Calu3 (cell line): ENCODE data around the gene CLK3. TPM values are rescaled to one million over a fixed set of nuclear protein-coding genes. Genes with fewer than 3 reads are reported as not detected.

Experiments
- BruUV-seq: library from RNA; stranded (reverse); fragments of 400-500 nt; replicated peaks from 2 replicates; lab custom pipeline; 2021; lab: Mats Ljungman, UMichigan
- CTCF ChIA-PET: fragments of 300-600 bp; sonication (Branson Sonifier 250); formaldehyde crosslinking; loops from one replicate; lab custom pipeline; 2022; ENCODE audit warnings: antibody characterized with exemption; lab: Charles Lee
- DNase-seq: peaks from one replicate; pipeline ENCODE4 v3.0.0; 2022
- H3K27ac Mint-ChIP-seq: one replicate; pipeline ENCODE4 v1.8.0; 2022; ENCODE audit warnings: mixed read lengths; ENCODE audit not compliant: unreplicated experiment
- H3K27me3 Mint-ChIP-seq: one replicate; pipeline ENCODE4 v1.8.0; 2022; ENCODE audit warnings: mixed read lengths; ENCODE audit not compliant: unreplicated experiment
- H3K36me3 Mint-ChIP-seq: one replicate; pipeline ENCODE4 v1.8.0; 2022; ENCODE audit warnings: mild to moderate bottlenecking, moderate library complexity, mixed read lengths; ENCODE audit not compliant: insufficient read depth, unreplicated experiment
- H3K4me1 Mint-ChIP-seq: one replicate; pipeline ENCODE4 v1.8.0; 2022; ENCODE audit warnings: mild to moderate bottlenecking, low read depth, mixed read lengths; ENCODE audit not compliant: unreplicated experiment
- H3K4me3 Mint-ChIP-seq: one replicate; pipeline ENCODE4 v1.8.0; 2022; ENCODE audit warnings: mild to moderate bottlenecking, low read depth, moderate library complexity, mixed read lengths; ENCODE audit not compliant: unreplicated experiment
- H3K9me3 Mint-ChIP-seq: one replicate; pipeline ENCODE4 v1.8.0; 2022; ENCODE audit warnings: low read depth, mixed read lengths; ENCODE audit not compliant: unreplicated experiment
- intact Hi-C: fragments of 100-400 bp; cut with micrococcal nuclease; formaldehyde crosslinking; loops from one replicate; pipeline ENCODE4 v1.10.0; 2022; ENCODE audit not compliant: unreplicated experiment
- total RNA-seq: library from RNA; stranded (reverse); gene quantifications from 2 replicates; pipeline ENCODE4 v1.2.3, GENCODE V29; 2022
- TF ChIP-seq, protein P1 (sequence below): fragments of 200-600 bp; IDR thresholded peaks from one replicate; pipeline ENCODE4 v1.8.0; 2022; ENCODE audit warnings: antibody characterized with exemption; ENCODE audit not compliant: unreplicated experiment

Gene CLK3
- total RNA-seq, 1 experiment from 2014 or later: 93.5 TPM

DNA sequence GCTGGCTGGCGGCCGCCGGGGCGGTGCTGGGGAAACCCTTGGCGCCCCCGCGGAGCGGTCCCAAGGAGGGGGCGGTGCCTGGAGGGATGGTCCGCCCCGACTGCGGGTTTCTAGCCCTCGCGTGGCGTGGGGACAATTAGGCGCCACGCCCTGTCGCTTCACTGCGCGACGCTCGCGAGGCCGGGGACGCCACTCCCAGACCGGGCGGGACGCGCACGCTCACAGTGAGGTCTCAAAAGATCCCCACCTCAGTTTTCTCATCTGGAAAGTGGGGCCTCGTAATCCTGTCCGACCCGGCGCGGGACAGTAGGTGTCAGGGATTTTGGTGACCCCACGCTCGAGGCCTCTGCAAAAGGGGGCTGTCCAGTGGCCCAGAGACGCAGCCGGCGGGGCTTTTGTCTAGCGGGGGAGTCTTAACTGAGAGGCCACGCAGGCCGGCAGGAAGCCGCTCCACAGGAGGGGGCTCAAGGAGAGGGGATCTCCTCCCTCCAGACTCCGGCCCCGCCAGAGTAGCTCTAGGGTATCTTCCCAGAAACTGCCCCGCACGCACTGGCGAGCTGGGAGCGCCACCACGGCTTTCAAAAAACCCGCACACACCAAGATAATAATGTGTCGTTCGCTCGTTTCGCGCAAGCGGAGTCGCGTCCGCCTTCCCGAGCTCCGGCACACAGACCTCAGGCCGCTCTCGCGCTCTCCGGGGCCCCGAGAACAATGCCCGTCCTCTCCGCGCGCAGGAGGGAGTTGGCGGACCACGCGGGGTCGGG is 710 bp upstream of the CLK3 start:
- H3K27ac Mint-ChIP-seq: peak overlapping the region; percentile 67
- intact Hi-C loops: loop anchor here (5.0 kb wide), 1 partner anchor 68 kb away; no protein-coding TSS in a partner anchor
- H3K4me1 Mint-ChIP-seq: peaks cover 18% of the 10 kb centered on the region
- H3K36me3 Mint-ChIP-seq: peaks cover 43% of the 10 kb centered on the region
- CTCF ChIA-PET: interaction anchor here (0.6 to 1.7 kb wide), 2 partner anchors 59 to 156 kb away, joined by 4 to 6 read pairs; no protein-coding TSS in a partner anchor
- peaks cover 37% of the 10 kb centered on the region for H3K27me3 Mint-ChIP-seq
- BruUV-seq: TSS peak; percentile 89
- TF ChIP-seq, protein P1, sequence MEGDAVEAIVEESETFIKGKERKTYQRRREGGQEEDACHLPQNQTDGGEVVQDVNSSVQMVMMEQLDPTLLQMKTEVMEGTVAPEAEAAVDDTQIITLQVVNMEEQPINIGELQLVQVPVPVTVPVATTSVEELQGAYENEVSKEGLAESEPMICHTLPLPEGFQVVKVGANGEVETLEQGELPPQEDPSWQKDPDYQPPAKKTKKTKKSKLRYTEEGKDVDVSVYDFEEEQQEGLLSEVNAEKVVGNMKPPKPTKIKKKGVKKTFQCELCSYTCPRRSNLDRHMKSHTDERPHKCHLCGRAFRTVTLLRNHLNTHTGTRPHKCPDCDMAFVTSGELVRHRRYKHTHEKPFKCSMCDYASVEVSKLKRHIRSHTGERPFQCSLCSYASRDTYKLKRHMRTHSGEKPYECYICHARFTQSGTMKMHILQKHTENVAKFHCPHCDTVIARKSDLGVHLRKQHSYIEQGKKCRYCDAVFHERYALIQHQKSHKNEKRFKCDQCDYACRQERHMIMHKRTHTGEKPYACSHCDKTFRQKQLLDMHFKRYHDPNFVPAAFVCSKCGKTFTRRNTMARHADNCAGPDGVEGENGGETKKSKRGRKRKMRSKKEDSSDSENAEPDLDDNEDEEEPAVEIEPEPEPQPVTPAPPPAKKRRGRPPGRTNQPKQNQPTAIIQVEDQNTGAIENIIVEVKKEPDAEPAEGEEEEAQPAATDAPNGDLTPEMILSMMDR: no peak
- DNase-seq: peak; percentile 85
- H3K4me3 Mint-ChIP-seq: peak overlapping the region; percentile 86
- H3K9me3 Mint-ChIP-seq: no peaks in the 10 kb centered on the region

DNA sequence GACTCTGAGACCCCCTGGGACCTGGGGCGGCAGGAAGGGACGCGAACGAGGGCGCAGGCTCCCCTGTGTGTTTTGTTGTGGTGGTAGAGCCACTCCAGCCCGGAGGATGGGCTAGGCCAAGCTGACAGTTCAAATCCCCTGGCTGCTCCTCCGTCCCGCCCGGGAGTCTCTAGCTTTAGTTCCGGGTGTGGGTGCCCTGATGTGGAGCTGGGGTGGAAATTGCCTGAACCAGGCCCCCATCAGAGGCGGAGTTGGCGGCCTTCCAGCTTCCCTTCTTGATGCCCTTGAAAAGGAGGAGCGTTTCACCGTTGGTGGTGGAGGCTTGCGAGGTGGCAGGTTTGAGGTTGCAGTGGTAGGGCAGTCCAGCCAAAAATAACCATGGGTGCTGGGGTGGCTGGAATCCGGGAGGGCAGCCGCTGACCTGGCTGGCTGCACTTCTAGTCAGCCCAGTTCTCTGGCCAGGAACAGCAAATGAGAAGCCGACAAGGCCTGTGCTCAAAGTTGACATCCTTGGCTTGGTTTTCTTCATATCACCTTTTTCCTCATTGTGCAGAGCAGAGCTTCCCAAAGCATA is 817 bp downstream of the CLK3 start:
- Mint-ChIP-seq H3K27ac (peak overlapping the region; percentile 82), H3K36me3 (peaks cover 59% of the 10 kb centered on the region), H3K4me3 (peak overlapping the region; percentile 86), H3K9me3 (no peaks in the 10 kb centered on the region), H3K4me1 (peaks cover 26% of the 10 kb centered on the region), H3K27me3 (peaks cover 23% of the 10 kb centered on the region)
- CTCF ChIA-PET: interaction anchor here (0.7 to 1.7 kb wide), 3 partner anchors 10 to 155 kb away, joined by 3 to 4 read pairs (median 3); no protein-coding TSS in a partner anchor
- no TSS peak for BruUV-seq
- peak; percentile 71 for DNase-seq
- intact Hi-C loops: no loop called here
- TF ChIP-seq, protein P1: no peak

DNA sequence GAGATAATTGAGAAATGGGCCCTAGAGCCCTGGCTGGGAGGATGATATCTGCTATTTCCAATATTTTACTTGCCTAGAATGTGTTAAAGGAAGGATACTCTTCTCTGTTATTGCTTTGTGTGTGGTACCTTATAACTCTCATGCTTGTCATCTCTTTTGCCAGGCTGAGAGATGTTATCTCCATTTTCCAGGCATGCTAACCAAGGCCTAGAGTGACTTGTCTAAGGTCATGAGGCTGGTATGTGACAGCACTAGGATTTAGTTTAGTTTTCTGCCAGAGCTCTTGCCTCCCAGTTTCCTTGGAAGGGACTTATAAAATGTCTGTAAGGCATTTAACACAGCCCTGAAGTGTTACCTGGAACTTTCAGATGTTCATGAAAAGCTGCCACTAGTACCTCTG is 1.4 kb downstream of the CLK3 start:
- intact Hi-C loops: no loop called here
- Mint-ChIP-seq H3K4me3 (peak overlapping the region; percentile 86), H3K27ac (peak overlapping the region; percentile 82), H3K27me3 (peaks cover 18% of the 10 kb centered on the region), H3K9me3 (no peaks in the 10 kb centered on the region), H3K36me3 (peaks cover 64% of the 10 kb centered on the region), H3K4me1 (peaks cover 26% of the 10 kb centered on the region)
- DNase-seq: no peak
- no TSS peak for BruUV-seq
- TF ChIP-seq, protein P1: no peak
- CTCF ChIA-PET: interaction anchor here (0.7 to 0.9 kb wide), 2 partner anchors 19 to 77 kb away, joined by 3 read pairs; partner anchors contain the start of gene ARID3B

DNA sequence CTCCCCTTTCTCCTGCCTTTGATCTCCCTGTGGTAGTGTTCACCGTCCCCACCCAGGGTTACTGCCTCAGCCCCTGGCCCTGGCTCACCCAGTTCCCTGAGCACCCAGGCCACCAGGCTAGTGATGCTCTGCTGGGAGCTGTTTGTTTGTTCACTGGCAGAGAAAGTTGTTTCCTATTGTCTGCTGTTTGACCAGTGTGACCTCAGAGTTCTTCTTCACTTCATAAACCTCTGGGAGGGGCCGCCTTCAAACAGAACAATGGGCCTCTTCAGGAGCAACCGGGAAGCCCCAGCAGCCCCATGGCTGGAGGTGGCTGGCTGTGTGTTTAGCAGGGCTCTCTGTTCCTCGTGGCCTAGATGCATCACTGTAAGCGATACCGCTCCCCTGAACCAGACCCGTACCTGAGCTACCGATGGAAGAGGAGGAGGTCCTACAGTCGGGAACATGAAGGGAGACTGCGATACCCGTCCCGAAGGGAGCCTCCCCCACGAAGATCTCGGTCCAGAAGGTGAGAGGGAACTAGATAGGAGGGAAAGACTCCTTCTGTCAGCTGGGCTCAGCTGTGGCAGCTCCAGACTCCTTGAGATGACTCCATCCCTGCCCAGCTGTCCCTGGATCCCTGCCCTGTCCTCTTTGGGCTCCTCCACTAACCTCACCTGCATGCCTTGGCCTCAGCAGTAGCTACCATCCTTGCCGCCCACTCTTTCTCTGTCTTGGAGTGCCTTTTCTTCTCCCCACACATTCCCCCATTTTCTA is 3.4 kb downstream of the CLK3 start:
- TF ChIP-seq, protein P1: no peak
- Mint-ChIP-seq H3K36me3 (peaks cover 79% of the 10 kb centered on the region), H3K27me3 (no peaks in the 10 kb centered on the region), H3K4me1 (peaks cover 26% of the 10 kb centered on the region), H3K4me3 (no peak overlapping the region), H3K9me3 (no peaks in the 10 kb centered on the region), H3K27ac (no peak overlapping the region)
- CTCF ChIA-PET: interaction anchor here (0.9 to 1.4 kb wide), 3 partner anchors 12 to 243 kb away, joined by 3 to 5 read pairs (median 3); no protein-coding TSS in a partner anchor
- intact Hi-C loops: no loop called here
- no peak for DNase-seq
- no TSS peak for BruUV-seq
